IMR-90 (cell line): ENCODE data around the gene PISD. TPM values are rescaled to one million over a fixed set of nuclear protein-coding genes. Genes with fewer than 3 reads are reported as not detected.

Experiments used
- ATAC-seq: fragments of 200-7000 bp; cut with Tn5 transposase; 2 replicates; pipeline ENCODE4 v1.9.1; 2020; ENCODE audit warnings: low read depth, mild to moderate bottlenecking, moderate library complexity
- BruUV-seq: library from RNA; stranded (reverse); fragments of 400-500 nt; replicated peaks from 2 replicates; lab custom pipeline; 2021; lab: Mats Ljungman, UMichigan
- CTCF ChIA-PET: fragments of 300-600 bp; formaldehyde crosslinking; extraction: SDS; loops from one replicate; lab custom pipeline; 2021; ENCODE audit warnings: antibody characterized with exemption; lab: Yijun Ruan, JAX
- POLR2A ChIA-PET: fragments of 300-600 bp; sonication (Branson Sonifier 250); formaldehyde crosslinking; loops from one replicate; lab custom pipeline; 2022; ENCODE audit warnings: antibody characterized with exemption; ENCODE audit not compliant: unreplicated experiment; lab: Charles Lee
- DNase-seq: peaks from one replicate; pipeline ENCODE4 v3.0.0; 2013
- H2AFZ ChIP-seq: replicated peaks from 2 replicates; pipeline ENCODE3; 2013; ENCODE audit warnings: low read length, mild to moderate bottlenecking; ENCODE audit not compliant: poor library complexity
- H2AK5ac ChIP-seq: 2 replicates; pipeline ENCODE4 v1.6.1; 2013; ENCODE audit warnings: low read depth, low read length, inconsistent platforms
- H2AK9ac ChIP-seq: replicated peaks from 2 replicates; pipeline ENCODE3; 2013; ENCODE audit warnings: mild to moderate bottlenecking, low read depth, low read length, moderate library complexity; ENCODE audit not compliant: poor library complexity
- H2BK120ac ChIP-seq: 2 replicates; pipeline ENCODE4 v1.6.1; 2013; ENCODE audit warnings: low read depth, low read length, inconsistent platforms
- H2BK15ac ChIP-seq: 3 replicates; pipeline ENCODE4 v1.6.1; 2013; ENCODE audit warnings: low read depth, low read length, inconsistent platforms
- H2BK20ac ChIP-seq: 2 replicates; pipeline ENCODE4 v1.6.1; 2013; ENCODE audit warnings: low read depth, mild to moderate bottlenecking, inconsistent platforms, low read length, moderate library complexity
- H2BK5ac ChIP-seq: 2 replicates; pipeline ENCODE4 v1.6.1; 2013; ENCODE audit warnings: mild to moderate bottlenecking, low read depth, low read length, inconsistent platforms; ENCODE audit not compliant: poor library complexity, severe bottlenecking
- H3K14ac ChIP-seq: replicated peaks from 2 replicates; pipeline ENCODE4 v1.6.1; 2013; ENCODE audit warnings: low read depth, low read length, inconsistent platforms
- H3K18ac ChIP-seq: 2 replicates; pipeline ENCODE4 v1.6.1; 2013; ENCODE audit warnings: low read depth, low read length, control low read depth
- H3K23ac ChIP-seq: 2 replicates; pipeline ENCODE4 v1.6.1; 2013; ENCODE audit warnings: low read depth, low read length, inconsistent platforms
- H3K27ac ChIP-seq: 2 replicates; pipeline ENCODE4 v1.5.1; 2013; ENCODE audit warnings: mild to moderate bottlenecking, control low read depth, low read length; ENCODE audit not compliant: insufficient read depth
- H3K27me3 ChIP-seq: 2 replicates; pipeline ENCODE4 v1.6.1; 2013; ENCODE audit warnings: low read length; ENCODE audit not compliant: control insufficient read depth, insufficient read depth
- H3K36me3 ChIP-seq: 2 replicates; pipeline ENCODE4 v1.6.1; 2013; ENCODE audit warnings: low read length, mixed read lengths; ENCODE audit not compliant: control insufficient read depth, insufficient read depth
- H3K4ac ChIP-seq: 2 replicates; pipeline ENCODE4 v1.6.1; 2013; ENCODE audit warnings: low read depth, low read length, inconsistent platforms
- H3K4me1 ChIP-seq: 2 replicates; pipeline ENCODE4 v1.6.1; 2013; ENCODE audit warnings: low read length, mixed read lengths; ENCODE audit not compliant: control insufficient read depth, insufficient read depth
- H3K4me2 ChIP-seq: 2 replicates; pipeline ENCODE4 v1.6.1; 2013; ENCODE audit warnings: low read depth, mild to moderate bottlenecking, control low read depth, low read length, moderate library complexity
- H3K4me3 ChIP-seq: 2 replicates; pipeline ENCODE4 v1.5.1; 2013; ENCODE audit warnings: low read depth, mild to moderate bottlenecking, control low read depth, low read length, moderate library complexity; ENCODE audit not compliant: insufficient read depth
- H3K56ac ChIP-seq: 2 replicates; pipeline ENCODE4 v1.6.1; 2013; ENCODE audit warnings: low read length, inconsistent platforms; ENCODE audit not compliant: insufficient read depth; ENCODE audit errors: extremely low read depth
- H3K79me1 ChIP-seq, 2 experiments: 2 replicates each; pipeline ENCODE4 v1.6.1; 2013; ENCODE audit warnings: low read length in 2 of 2, inconsistent platforms in 1 of 2, low read depth in 1 of 2
- H3K9ac ChIP-seq: 2 replicates; pipeline ENCODE4 v1.6.1; 2013; ENCODE audit warnings: low read depth, low read length, control low read depth
- H3K9me1 ChIP-seq: 2 replicates; pipeline ENCODE4 v1.6.1; 2013; ENCODE audit warnings: low read length, inconsistent platforms; ENCODE audit not compliant: insufficient read depth
- H3K9me3 ChIP-seq: 2 replicates; pipeline ENCODE4 v1.6.1; 2013; ENCODE audit warnings: low read length; ENCODE audit not compliant: control insufficient read depth, insufficient read depth
- H4K20me1 ChIP-seq: 2 replicates; pipeline ENCODE4 v1.6.1; 2013; ENCODE audit warnings: low read length, inconsistent platforms; ENCODE audit not compliant: insufficient read depth
- H4K5ac ChIP-seq: 2 replicates; pipeline ENCODE4 v1.6.1; 2013; ENCODE audit warnings: mild to moderate bottlenecking, low read depth, low read length, control low read depth
- H4K8ac ChIP-seq, 2 experiments: 2 replicates each; pipeline ENCODE4 v1.6.1; 2013; ENCODE audit warnings: low read depth in 2 of 2, low read length in 2 of 2, control low read depth in 1 of 2, inconsistent platforms in 1 of 2
- H4K91ac ChIP-seq: 2 replicates; pipeline ENCODE4 v1.6.1; 2013; ENCODE audit warnings: low read depth, low read length, inconsistent platforms; ENCODE audit not compliant: insufficient read depth
- BHLHE40 ChIP-seq: fragments of 150-350 bp; IDR thresholded peaks from 2 replicates; pipeline ENCODE4 v1.6.1; 2016; ENCODE audit warnings: mild to moderate bottlenecking, low read depth, low read length
- CEBPB ChIP-seq: IDR thresholded peaks from 2 replicates; pipeline ENCODE4 v1.6.1; 2012; ENCODE audit warnings: low read depth, low read length, improper control_type of control experiment
- CHD1 ChIP-seq: IDR thresholded peaks from 2 replicates; pipeline ENCODE4 v1.6.1; 2012; ENCODE audit warnings: low read depth, low read length, improper control_type of control experiment
- MAFK ChIP-seq: IDR thresholded peaks from 2 replicates; pipeline ENCODE4 v1.6.1; 2012; ENCODE audit warnings: low read depth, low read length, improper control_type of control experiment
- MAZ ChIP-seq: IDR thresholded peaks from 2 replicates; pipeline ENCODE4 v1.6.1; 2012; ENCODE audit warnings: low read depth, mild to moderate bottlenecking, low read length, improper control_type of control experiment, moderate library complexity, borderline replicate concordance
- NFE2L2 ChIP-seq: fragments of 150-350 bp; IDR thresholded peaks from 2 replicates; pipeline ENCODE4 v1.6.1; 2016; ENCODE audit warnings: low read depth, mild to moderate bottlenecking, low read length
- POLR2A ChIP-seq: IDR thresholded peaks from 2 replicates; pipeline ENCODE4 v1.6.1; 2012; ENCODE audit warnings: mild to moderate bottlenecking, low read depth, low read length
- RAD21 ChIP-seq: IDR thresholded peaks from 2 replicates; pipeline ENCODE4 v1.6.1; 2012; ENCODE audit warnings: low read length, improper control_type of control experiment
- USF2 ChIP-seq: fragments of 150-350 bp; IDR thresholded peaks from 2 replicates; pipeline ENCODE4 v1.6.1; 2017; ENCODE audit warnings: mild to moderate bottlenecking, antibody characterized with exemption, low read length, low read depth
- WGBS, 2 experiments: methylation state at CpG; one replicate each; pipeline versions ENCODE4 v1.1.5 to v1.1.7; 2013; ENCODE audit warnings: missing lambda C conversion rate in 2 of 2; ENCODE audit not compliant: insufficient read length in 1 of 2; ENCODE audit errors: extremely low coverage in 2 of 2; 5-methylcytosine and 5-hydroxymethylcytosine counted together
- dilution Hi-C: fragments of 300-500 bp; cut with HindIII; formaldehyde crosslinking; loops from one replicate; pipeline ENCODE4 v1.14.3; 2018; ENCODE audit warnings: low sequenced_read_pairs; ENCODE audit not compliant: unreplicated experiment
- in situ Hi-C: fragments of 300-500 bp; cut with MboI; formaldehyde crosslinking; loops from 3 replicates; pipeline ENCODE4 v1.14.3; 2019; ENCODE audit warnings: low sequenced_read_pairs, inconsistent platforms, mixed read lengths
- intact Hi-C: fragments of 100-400 bp; cut with micrococcal nuclease; formaldehyde crosslinking; loops from 2 replicates; pipeline ENCODE4 v1.10.0; 2022
- polyA plus RNA-seq, 3 experiments: library from polyadenylated mRNA; depleted of rRNA; stranded (reverse); fragments of >200 nt; gene quantifications; 2 replicates each; pipeline ENCODE4 v1.2.3, GENCODE V29; 2012; ENCODE audit warnings: low replicate concordance in 1 of 3
- total RNA-seq: library from RNA; depleted of rRNA; stranded (reverse); fragments of >200 nt; gene quantifications from 2 replicates; pipeline ENCODE4 v1.2.3, GENCODE V29; 2012
- TF ChIP-seq, protein P1 (sequence below): conservative IDR thresholded peaks from 2 replicates; pipeline ENCODE4 v1.5.1; 2012; ENCODE audit warnings: mild to moderate bottlenecking, low read depth, low read length, improper control_type of control experiment
- TF ChIP-seq, protein P2 (sequence below): fragments of 150-350 bp; IDR thresholded peaks from 2 replicates; pipeline ENCODE4 v1.6.1; 2016; ENCODE audit warnings: low read depth, mild to moderate bottlenecking, low read length, moderate library complexity, borderline replicate concordance

Gene PISD
- total and polyA plus RNA-seq, 2 of the 4 experiments (the other 2 are of a cell fraction): 34.1 to 48.8 TPM

- TF ChIP-seq MAZ: no peak
- no peak for TF ChIP-seq CHD1
These were observed 9.9 kb downstream of the PISD start (continued) for GRCh38 chr22:31652088-31652487.

- no peak overlapping the region; the same call in 1 of the 2 replicates for H3K14ac ChIP-seq
- dilution Hi-C loops: no loop called here
- peaks cover 10% of the 10 kb centered on the region for H3K36me3 ChIP-seq
- intact Hi-C loops: no loop called here
- H2AK5ac ChIP-seq: no peak overlapping the region
- no CpG with 5 or more reads among the region's 4 CpGs for WGBS, 2 experiments
- H4K91ac ChIP-seq: peak overlapping the region; percentile 45
- H3K4me3 ChIP-seq: no peak overlapping the region
- no peak overlapping the region; the same call in 1 of the 2 replicates for H3K23ac ChIP-seq
- H4K5ac ChIP-seq: peak overlapping the region; percentile 65; the same call in 1 of the 2 replicates
- CTCF ChIA-PET: no interaction called here
- no peak overlapping the region for H3K4me2 ChIP-seq
- TF ChIP-seq NFE2L2 (no peak), USF2 (no peak), RAD21 (no peak), POLR2A (no peak), CEBPB (no peak), BHLHE40 (no peak), MAFK (no peak)
- TF ChIP-seq, protein P1, sequence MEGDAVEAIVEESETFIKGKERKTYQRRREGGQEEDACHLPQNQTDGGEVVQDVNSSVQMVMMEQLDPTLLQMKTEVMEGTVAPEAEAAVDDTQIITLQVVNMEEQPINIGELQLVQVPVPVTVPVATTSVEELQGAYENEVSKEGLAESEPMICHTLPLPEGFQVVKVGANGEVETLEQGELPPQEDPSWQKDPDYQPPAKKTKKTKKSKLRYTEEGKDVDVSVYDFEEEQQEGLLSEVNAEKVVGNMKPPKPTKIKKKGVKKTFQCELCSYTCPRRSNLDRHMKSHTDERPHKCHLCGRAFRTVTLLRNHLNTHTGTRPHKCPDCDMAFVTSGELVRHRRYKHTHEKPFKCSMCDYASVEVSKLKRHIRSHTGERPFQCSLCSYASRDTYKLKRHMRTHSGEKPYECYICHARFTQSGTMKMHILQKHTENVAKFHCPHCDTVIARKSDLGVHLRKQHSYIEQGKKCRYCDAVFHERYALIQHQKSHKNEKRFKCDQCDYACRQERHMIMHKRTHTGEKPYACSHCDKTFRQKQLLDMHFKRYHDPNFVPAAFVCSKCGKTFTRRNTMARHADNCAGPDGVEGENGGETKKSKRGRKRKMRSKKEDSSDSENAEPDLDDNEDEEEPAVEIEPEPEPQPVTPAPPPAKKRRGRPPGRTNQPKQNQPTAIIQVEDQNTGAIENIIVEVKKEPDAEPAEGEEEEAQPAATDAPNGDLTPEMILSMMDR: no peak
- TF ChIP-seq, protein P2, sequence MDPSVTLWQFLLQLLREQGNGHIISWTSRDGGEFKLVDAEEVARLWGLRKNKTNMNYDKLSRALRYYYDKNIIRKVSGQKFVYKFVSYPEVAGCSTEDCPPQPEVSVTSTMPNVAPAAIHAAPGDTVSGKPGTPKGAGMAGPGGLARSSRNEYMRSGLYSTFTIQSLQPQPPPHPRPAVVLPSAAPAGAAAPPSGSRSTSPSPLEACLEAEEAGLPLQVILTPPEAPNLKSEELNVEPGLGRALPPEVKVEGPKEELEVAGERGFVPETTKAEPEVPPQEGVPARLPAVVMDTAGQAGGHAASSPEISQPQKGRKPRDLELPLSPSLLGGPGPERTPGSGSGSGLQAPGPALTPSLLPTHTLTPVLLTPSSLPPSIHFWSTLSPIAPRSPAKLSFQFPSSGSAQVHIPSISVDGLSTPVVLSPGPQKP: no peak
- peaks cover 26% of the 10 kb centered on the region for H3K9me1 ChIP-seq
- ATAC-seq: no peak
- no TSS peak for BruUV-seq
- no peaks in the 10 kb centered on the region for H3K9me3 ChIP-seq
- no peak overlapping the region for H3K9ac ChIP-seq
- H3K4me1 ChIP-seq: peaks cover 21% of the 10 kb centered on the region
- no peaks in the 10 kb centered on the region for H3K27me3 ChIP-seq
- POLR2A ChIA-PET: no interaction called here
- H2AK9ac ChIP-seq: no peak overlapping the region
- no peak overlapping the region for H2BK15ac ChIP-seq
- peak overlapping the region in 1 of 2 experiments; percentile 68; a peak in 2 of 4 replicates for H4K8ac ChIP-seq
- H2BK5ac ChIP-seq: peak overlapping the region; percentile 99
- peaks cover 6% of the 10 kb centered on the region; the same call in 1 of the 2 replicates for H4K20me1 ChIP-seq
- H3K27ac ChIP-seq: peak overlapping the region; percentile 55; the same call in 1 of the 2 replicates
- H2BK120ac ChIP-seq: peak overlapping the region; percentile 97
- H2AFZ ChIP-seq: no peak overlapping the region
- peaks cover 34 to 73% of the 10 kb centered on the region in 2 experiments for H3K79me1 ChIP-seq
- in situ Hi-C loops: no loop called here
- DNase-seq: no peak
- H3K18ac ChIP-seq: peak overlapping the region; percentile 74; the same call in 1 of the 2 replicates
- no peak overlapping the region; the same call in 1 of the 2 replicates for H2BK20ac ChIP-seq
- H3K4ac ChIP-seq: 0 out of 2 replicates have a peak overlapping the region, but pooled peaks have one; percentile 11
- H3K56ac ChIP-seq: no peak overlapping the region
These were observed 10.4 kb downstream of the PISD start for GRCh38 chr22:31651664-31652063.
